ENCODE measurements around the gene TFPT. TPM values are rescaled to one million over a fixed set of nuclear protein-coding genes. Genes with fewer than 3 reads are reported as not detected.

TFPT gene
- total RNA-seq, 1 donor from 2014 or later, result 39.6 TPM

GRCh38 chr19:54160182-54160811, 44.8 kb upstream of the TFPT start:
- TF ChIP-seq CTCF (conservative IDR thresholded peaks at IDR 0.05; ENCODE audit: low read depth, low read length), result no peak
- DNase-seq (ENCODE audit: low read depth), result no peak
- peak overlapping the region; percentile 85 for H3K4me3 ChIP-seq (ENCODE audit: low read depth, low read length)

- DNase-seq (ENCODE audit: low read depth), result peak; percentile 99
- TF ChIP-seq CTCF (conservative IDR thresholded peaks at IDR 0.05; ENCODE audit: low read depth, low read length), result peak; percentile 35
- peak within 1 kb of the TSS; percentile 90 for H3K4me3 ChIP-seq (ENCODE audit: low read depth, low read length)
Observed at GRCh38 chr19:54159352-54160181, 44.1 kb upstream of the TFPT start, which contains the start of gene LENG1. Gene LENG1, minus strand, starts transcription at chr19:54159721. Its CDS starts 26 bp downstream, at chr19:54159695.

GRCh38 chr19:54158812-54159351, 43.4 kb upstream of the TFPT start:
- no peak for DNase-seq (ENCODE audit: low read depth)
- H3K4me3 ChIP-seq (ENCODE audit: low read depth, low read length), result peak overlapping the region; percentile 90
- TF ChIP-seq CTCF (conservative IDR thresholded peaks at IDR 0.05; ENCODE audit: low read depth, low read length), result no peak

GRCh38 chr19:54156953-54157352, 41.5 kb upstream of the TFPT start:
- no peak for TF ChIP-seq CTCF (conservative IDR thresholded peaks at IDR 0.05; ENCODE audit: low read depth, low read length)
- no peak overlapping the region for H3K4me3 ChIP-seq (ENCODE audit: low read depth, low read length)
- DNase-seq (ENCODE audit: low read depth), result no peak

- TF ChIP-seq CTCF (conservative IDR thresholded peaks at IDR 0.05; ENCODE audit: low read depth, low read length), result no peak
- no peak overlapping the region for H3K4me3 ChIP-seq (ENCODE audit: low read depth, low read length)
- DNase-seq (ENCODE audit: low read depth), result no peak
Observed at GRCh38 chr19:54156490-54156889, 41.0 kb upstream of the TFPT start.

GRCh38 chr19:54155694-54156093, 40.2 kb upstream of the TFPT start:
- H3K4me3 ChIP-seq (ENCODE audit: low read depth, low read length), result no peak overlapping the region
- TF ChIP-seq CTCF (conservative IDR thresholded peaks at IDR 0.05; ENCODE audit: low read depth, low read length), result no peak
- no peak for DNase-seq (ENCODE audit: low read depth)

Measured in epithelial cell of proximal tubule (primary cell).